ENCODE data around the gene FCSK.

The FCSK gene

DNA sequence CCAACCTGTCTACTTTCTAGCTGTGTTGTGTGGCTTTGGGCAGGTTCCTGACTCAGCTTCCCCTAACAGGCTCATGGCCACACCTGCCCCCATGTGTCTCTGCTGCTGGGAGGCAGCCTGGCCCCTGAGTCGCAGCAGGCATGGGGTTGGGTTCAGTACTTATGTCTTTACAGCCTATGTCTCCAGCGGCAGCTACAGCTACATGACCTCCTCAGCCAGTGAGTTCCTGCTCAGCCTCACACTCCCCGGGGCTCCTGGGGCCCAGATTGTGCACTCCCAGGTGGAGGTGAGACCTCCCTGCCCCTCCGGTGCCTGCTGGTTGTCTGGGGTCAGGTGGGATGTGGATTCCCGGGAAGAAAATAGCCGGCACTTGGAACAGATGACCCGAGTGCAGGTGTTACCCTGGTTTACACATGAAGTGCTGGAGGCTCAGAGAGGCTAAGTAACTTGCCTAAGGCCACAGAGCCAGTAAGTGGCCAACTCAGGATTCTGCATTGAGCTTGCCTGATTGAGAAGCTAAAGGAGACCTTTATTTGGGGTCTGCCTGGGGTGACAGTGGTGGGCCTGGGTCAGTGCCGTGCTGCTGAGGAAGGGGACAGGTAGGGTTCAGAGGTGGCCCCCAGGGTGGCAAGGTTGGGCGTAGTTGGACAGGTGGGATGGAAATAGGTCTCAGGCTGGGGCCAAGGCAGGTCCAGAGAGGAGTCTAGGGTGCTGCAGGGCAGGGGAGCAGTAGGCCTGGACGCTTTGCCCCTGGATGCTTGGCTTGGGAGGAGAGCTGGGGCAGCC, 15.9 kb downstream of the FCSK start:
- CTCF ChIA-PET, result interaction anchor here (0.5 to 1.3 kb wide), 5 partner anchors 27 to 224 kb away, joined by 3 read pairs; no protein-coding TSS in a partner anchor
- Histone ChIP-seq H3K4me3 (ENCODE audit: low read depth, low read length) (no peak overlapping the region), H3K4me1 (ENCODE audit: control insufficient read depth, insufficient read depth, low read length) (no peaks in the 10 kb centered on the region), H3K9me3 (ENCODE audit: control insufficient read depth, insufficient read depth, low read depth, low read length) (no peaks in the 10 kb centered on the region), H3K27ac (ENCODE audit: extremely low read depth, low read depth, low read length) (no peak overlapping the region), H3K36me3 (ENCODE audit: control insufficient read depth in 2 of 2, insufficient read depth in 1 of 2, low read length in 2 of 2) (peaks cover 0 to 6% of the 10 kb centered on the region in 2 experiments; a peak in 1 of 3 replicates)
- POLR2A ChIA-PET, result interaction anchor here (0.6 to 1.0 kb wide), 2 partner anchors 69 to 89 kb away, joined by 5 to 7 read pairs; no protein-coding TSS in a partner anchor
- TF ChIP-seq ZNF214 (tag by site-specific recombination; IDR thresholded peaks at IDR 0.05; ENCODE audit: borderline replicate concordance), result no peak
- TF ChIP-seq, protein P1, sequence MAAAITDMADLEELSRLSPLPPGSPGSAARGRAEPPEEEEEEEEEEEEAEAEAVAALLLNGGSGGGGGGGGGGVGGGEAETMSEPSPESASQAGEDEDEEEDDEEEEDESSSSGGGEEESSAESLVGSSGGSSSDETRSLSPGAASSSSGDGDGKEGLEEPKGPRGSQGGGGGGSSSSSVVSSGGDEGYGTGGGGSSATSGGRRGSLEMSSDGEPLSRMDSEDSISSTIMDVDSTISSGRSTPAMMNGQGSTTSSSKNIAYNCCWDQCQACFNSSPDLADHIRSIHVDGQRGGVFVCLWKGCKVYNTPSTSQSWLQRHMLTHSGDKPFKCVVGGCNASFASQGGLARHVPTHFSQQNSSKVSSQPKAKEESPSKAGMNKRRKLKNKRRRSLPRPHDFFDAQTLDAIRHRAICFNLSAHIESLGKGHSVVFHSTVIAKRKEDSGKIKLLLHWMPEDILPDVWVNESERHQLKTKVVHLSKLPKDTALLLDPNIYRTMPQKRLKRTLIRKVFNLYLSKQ (tag by site-specific recombination; IDR thresholded peaks at IDR 0.05; ENCODE audit: borderline replicate concordance), result no peak
- peak; percentile 61; the same call in 1 of the 2 replicates for TF ChIP-seq ZNF768 (tag by site-specific recombination; IDR thresholded peaks at IDR 0.05)

DNA sequence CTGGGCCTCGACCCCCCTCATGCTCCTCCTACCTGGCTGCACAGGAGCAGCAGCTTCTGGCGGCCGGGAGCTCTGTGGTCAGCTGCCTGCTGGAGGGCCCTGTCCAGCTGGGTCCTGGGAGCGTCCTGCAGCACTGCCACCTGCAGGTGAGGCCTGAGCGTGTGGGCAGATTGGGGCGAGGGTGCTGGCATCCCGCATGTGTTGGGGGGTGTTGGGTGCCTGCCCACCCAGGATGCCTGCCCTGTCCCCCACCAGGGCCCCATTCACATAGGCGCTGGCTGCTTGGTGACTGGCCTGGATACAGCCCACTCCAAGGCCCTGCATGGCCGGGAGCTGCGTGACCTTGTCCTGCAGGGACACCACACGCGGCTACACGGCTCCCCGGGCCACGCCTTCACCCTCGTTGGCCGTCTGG, 16.5 kb downstream of the FCSK start:
- no peak overlapping the region for H3K27ac ChIP-seq (ENCODE audit: extremely low read depth, low read depth, low read length)
- H3K4me1 ChIP-seq (ENCODE audit: control insufficient read depth, insufficient read depth, low read length), result no peaks in the 10 kb centered on the region
- CTCF ChIA-PET, result interaction anchor here (0.5 to 0.7 kb wide), 4 partner anchors 26 to 225 kb away, joined by 3 read pairs; no protein-coding TSS in a partner anchor
- no peak overlapping the region for H3K4me3 ChIP-seq (ENCODE audit: low read depth, low read length)
- H3K9me3 ChIP-seq (ENCODE audit: control insufficient read depth, insufficient read depth, low read depth, low read length), result no peaks in the 10 kb centered on the region
- POLR2A ChIA-PET, result interaction anchor here (0.6 to 1.0 kb wide), 3 partner anchors 69 to 91 kb away, joined by 3 to 7 read pairs (median 5); no protein-coding TSS in a partner anchor
- H3K36me3 ChIP-seq (ENCODE audit: control insufficient read depth in 2 of 2, insufficient read depth in 1 of 2, low read length in 2 of 2), result peaks cover 0 to 9% of the 10 kb centered on the region in 2 experiments; a peak in 1 of 3 replicates
- TF ChIP-seq, protein P2, sequence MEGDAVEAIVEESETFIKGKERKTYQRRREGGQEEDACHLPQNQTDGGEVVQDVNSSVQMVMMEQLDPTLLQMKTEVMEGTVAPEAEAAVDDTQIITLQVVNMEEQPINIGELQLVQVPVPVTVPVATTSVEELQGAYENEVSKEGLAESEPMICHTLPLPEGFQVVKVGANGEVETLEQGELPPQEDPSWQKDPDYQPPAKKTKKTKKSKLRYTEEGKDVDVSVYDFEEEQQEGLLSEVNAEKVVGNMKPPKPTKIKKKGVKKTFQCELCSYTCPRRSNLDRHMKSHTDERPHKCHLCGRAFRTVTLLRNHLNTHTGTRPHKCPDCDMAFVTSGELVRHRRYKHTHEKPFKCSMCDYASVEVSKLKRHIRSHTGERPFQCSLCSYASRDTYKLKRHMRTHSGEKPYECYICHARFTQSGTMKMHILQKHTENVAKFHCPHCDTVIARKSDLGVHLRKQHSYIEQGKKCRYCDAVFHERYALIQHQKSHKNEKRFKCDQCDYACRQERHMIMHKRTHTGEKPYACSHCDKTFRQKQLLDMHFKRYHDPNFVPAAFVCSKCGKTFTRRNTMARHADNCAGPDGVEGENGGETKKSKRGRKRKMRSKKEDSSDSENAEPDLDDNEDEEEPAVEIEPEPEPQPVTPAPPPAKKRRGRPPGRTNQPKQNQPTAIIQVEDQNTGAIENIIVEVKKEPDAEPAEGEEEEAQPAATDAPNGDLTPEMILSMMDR (tag by site-specific recombination; IDR thresholded peaks at IDR 0.05), result peak; percentile 64
- TF ChIP-seq, protein P1 (tag by site-specific recombination; IDR thresholded peaks at IDR 0.05; ENCODE audit: borderline replicate concordance), result no peak
- TF ChIP-seq HOXD13 (CRISPR knock-in tag; IDR thresholded peaks at IDR 0.05; ENCODE audit: borderline replicate concordance) (no peak), ZNF157 (tag by site-specific recombination; IDR thresholded peaks at IDR 0.05) (peak; percentile 90), GLIS2 (tag by site-specific recombination; IDR thresholded peaks at IDR 0.05) (0 out of 2 replicates have a peak, but pooled peaks have one; percentile 24), SP3 (tag by site-specific recombination; IDR thresholded peaks at IDR 0.05) (no peak), ZNF544 (tag by site-specific recombination; IDR thresholded peaks at IDR 0.05) (no peak)

DNA sequence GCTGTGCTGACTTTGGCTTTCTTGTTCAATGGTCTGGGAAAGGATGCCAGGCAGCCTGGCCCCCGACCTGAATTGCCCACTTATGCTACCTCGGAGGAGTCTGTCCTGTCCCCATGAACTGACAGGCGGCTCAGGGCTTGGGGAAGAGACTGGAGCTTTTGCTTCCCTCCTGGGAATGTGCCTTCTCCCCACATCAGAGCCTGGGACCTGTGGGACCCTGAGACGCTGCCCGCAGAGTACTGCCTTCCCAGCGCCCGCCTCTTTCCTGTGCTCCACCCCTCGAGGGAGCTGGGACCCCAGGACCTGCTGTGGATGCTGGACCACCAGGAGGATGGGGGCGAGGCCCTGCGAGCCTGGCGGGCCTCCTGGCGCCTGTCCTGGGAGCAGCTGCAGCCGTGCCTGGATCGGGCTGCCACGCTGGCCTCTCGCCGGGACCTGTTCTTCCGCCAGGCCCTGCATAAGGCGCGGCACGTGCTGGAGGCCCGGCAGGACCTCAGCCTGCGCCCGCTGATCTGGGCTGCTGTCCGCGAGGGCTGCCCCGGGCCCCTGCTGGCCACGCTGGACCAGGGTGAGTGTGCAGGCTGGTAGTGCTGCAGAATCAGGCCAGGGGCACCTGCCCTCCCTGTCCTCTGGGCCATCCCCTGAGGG, 18.5 kb downstream of the FCSK start:
- POLR2A ChIA-PET, result no interaction called here
- H3K36me3 ChIP-seq (ENCODE audit: control insufficient read depth in 2 of 2, insufficient read depth in 1 of 2, low read length in 2 of 2), result peaks cover 0 to 10% of the 10 kb centered on the region in 2 experiments; a peak in 2 of 3 replicates
- H3K4me3 ChIP-seq (ENCODE audit: low read depth, low read length), result no peak overlapping the region
- no peak overlapping the region for H3K27ac ChIP-seq (ENCODE audit: extremely low read depth, low read depth, low read length)
- H3K9me3 ChIP-seq (ENCODE audit: control insufficient read depth, insufficient read depth, low read depth, low read length), result no peaks in the 10 kb centered on the region
- H3K4me1 ChIP-seq (ENCODE audit: control insufficient read depth, insufficient read depth, low read length), result peaks cover 2% of the 10 kb centered on the region; the same call in 1 of the 2 replicates
- CTCF ChIA-PET, result interaction anchor here (1.2 kb wide), 1 partner anchor 12 kb away, joined by 3 read pairs; no protein-coding TSS in a partner anchor
- TF ChIP-seq, protein P3, sequence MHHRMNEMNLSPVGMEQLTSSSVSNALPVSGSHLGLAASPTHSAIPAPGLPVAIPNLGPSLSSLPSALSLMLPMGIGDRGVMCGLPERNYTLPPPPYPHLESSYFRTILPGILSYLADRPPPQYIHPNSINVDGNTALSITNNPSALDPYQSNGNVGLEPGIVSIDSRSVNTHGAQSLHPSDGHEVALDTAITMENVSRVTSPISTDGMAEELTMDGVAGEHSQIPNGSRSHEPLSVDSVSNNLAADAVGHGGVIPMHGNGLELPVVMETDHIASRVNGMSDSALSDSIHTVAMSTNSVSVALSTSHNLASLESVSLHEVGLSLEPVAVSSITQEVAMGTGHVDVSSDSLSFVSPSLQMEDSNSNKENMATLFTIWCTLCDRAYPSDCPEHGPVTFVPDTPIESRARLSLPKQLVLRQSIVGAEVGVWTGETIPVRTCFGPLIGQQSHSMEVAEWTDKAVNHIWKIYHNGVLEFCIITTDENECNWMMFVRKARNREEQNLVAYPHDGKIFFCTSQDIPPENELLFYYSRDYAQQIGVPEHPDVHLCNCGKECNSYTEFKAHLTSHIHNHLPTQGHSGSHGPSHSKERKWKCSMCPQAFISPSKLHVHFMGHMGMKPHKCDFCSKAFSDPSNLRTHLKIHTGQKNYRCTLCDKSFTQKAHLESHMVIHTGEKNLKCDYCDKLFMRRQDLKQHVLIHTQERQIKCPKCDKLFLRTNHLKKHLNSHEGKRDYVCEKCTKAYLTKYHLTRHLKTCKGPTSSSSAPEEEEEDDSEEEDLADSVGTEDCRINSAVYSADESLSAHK (tag by site-specific recombination; IDR thresholded peaks at IDR 0.05), result no peak
- TF ChIP-seq ZNF404 (tag by site-specific recombination; IDR thresholded peaks at IDR 0.05), result no peak
- TF ChIP-seq, protein P4, sequence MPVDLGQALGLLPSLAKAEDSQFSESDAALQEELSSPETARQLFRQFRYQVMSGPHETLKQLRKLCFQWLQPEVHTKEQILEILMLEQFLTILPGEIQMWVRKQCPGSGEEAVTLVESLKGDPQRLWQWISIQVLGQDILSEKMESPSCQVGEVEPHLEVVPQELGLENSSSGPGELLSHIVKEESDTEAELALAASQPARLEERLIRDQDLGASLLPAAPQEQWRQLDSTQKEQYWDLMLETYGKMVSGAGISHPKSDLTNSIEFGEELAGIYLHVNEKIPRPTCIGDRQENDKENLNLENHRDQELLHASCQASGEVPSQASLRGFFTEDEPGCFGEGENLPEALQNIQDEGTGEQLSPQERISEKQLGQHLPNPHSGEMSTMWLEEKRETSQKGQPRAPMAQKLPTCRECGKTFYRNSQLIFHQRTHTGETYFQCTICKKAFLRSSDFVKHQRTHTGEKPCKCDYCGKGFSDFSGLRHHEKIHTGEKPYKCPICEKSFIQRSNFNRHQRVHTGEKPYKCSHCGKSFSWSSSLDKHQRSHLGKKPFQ (tag by site-specific recombination; IDR thresholded peaks at IDR 0.05), result no peak
- no peak for TF ChIP-seq BCL11B (tag by site-specific recombination; IDR thresholded peaks at IDR 0.05; ENCODE audit: low read depth)
- TF ChIP-seq ZNF350 (tag by site-specific recombination; IDR thresholded peaks at IDR 0.05), result no peak

Measured in HEK293 (cell line).